ENCODE data around the gene ERO1A. TPM values are rescaled to one million over a fixed set of nuclear protein-coding genes. Genes with fewer than 3 reads are reported as not detected.
"Not testable (repeated sequence)": the region's sequence is repeated elsewhere in the genome, so short reads cannot be mapped to it uniquely, and the experiment has no call there.

The ERO1A gene
- total and polyA plus RNA-seq, 2 experiments from 2014 or later: 41.6 to 91.1 TPM

- no peaks in the 10 kb centered on the region for H3K27me3 ChIP-seq
- H3K4me3 ChIP-seq: peak within 1 kb of the TSS; percentile 78
- peaks cover 47% of the 10 kb centered on the region for H3K79me2 ChIP-seq
- no peaks in the 10 kb centered on the region for H3K4me1 ChIP-seq (ENCODE audit: insufficient read depth)
- TF ChIP-seq EZH2 (IDR thresholded peaks at IDR 0.05; ENCODE audit: borderline replicate concordance) (no peak), EZH2phosphoT487 (IDR thresholded peaks at IDR 0.05; ENCODE audit: low read depth, severe bottlenecking, unreplicated experiment) (no peak)
- TF ChIP-seq, protein P1, sequence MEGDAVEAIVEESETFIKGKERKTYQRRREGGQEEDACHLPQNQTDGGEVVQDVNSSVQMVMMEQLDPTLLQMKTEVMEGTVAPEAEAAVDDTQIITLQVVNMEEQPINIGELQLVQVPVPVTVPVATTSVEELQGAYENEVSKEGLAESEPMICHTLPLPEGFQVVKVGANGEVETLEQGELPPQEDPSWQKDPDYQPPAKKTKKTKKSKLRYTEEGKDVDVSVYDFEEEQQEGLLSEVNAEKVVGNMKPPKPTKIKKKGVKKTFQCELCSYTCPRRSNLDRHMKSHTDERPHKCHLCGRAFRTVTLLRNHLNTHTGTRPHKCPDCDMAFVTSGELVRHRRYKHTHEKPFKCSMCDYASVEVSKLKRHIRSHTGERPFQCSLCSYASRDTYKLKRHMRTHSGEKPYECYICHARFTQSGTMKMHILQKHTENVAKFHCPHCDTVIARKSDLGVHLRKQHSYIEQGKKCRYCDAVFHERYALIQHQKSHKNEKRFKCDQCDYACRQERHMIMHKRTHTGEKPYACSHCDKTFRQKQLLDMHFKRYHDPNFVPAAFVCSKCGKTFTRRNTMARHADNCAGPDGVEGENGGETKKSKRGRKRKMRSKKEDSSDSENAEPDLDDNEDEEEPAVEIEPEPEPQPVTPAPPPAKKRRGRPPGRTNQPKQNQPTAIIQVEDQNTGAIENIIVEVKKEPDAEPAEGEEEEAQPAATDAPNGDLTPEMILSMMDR (IDR thresholded peaks at IDR 0.05; ENCODE audit: poor library complexity): no peak
- H3K36me3 ChIP-seq (replicated peaks; ENCODE audit: insufficient read depth, low read depth): no peaks in the 10 kb centered on the region
- H3K27ac ChIP-seq: peak within 1 kb of the TSS; percentile 81
- H3K9me3 ChIP-seq (ENCODE audit: low read depth): no peaks in the 10 kb centered on the region
- H2AFZ ChIP-seq: peak within 1 kb of the TSS; percentile 91
- peak within 1 kb of the TSS; percentile 80 for H3K4me2 ChIP-seq
- no peaks in the 10 kb centered on the region for H4K20me1 ChIP-seq (ENCODE audit: insufficient read depth, poor library complexity, severe bottlenecking)
- WGBS (ENCODE audit: low lambda C conversion rate, missing lambda C conversion rate): 0% methylated on average over 22 of the region's 72 CpGs
- H3K9me2 ChIP-seq (replicated peaks; ENCODE audit: insufficient read depth): no peaks in the 10 kb centered on the region
- peak; percentile 100 for DNase-seq (ENCODE audit: low spot score)
Measured at GRCh38 chr14:52729925-52730708, 34.8 kb upstream of the ERO1A start, which contains the start of gene STYX. STYX (plus strand) TSS chr14:52730166; CDS start chr14:52730475, 309 bp downstream.

DNA sequence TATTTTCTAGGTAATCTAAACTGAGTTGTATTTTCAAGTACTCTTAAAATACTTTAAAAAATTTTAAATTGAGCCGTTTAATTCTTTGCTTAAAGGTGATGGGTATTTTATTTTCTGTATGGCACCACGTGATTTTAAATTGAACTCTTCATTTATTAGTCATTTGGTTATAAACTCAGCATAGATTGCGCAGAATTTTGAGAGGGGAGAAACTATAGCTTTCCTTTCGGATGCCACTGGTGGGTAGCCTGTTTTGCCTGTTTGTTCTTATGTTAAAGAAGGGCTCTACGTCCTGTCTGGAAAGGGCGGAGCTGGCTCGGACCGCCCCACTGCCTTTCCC, 34.2 kb upstream of the ERO1A start:
- WGBS (ENCODE audit: low lambda C conversion rate, missing lambda C conversion rate): 3% methylated on average over 8 of the region's 8 CpGs
- H3K4me2 ChIP-seq: peak overlapping the region; percentile 73

GRCh38 chr14:52729035-52729434, 33.7 kb upstream of the ERO1A start:
- H3K27ac ChIP-seq; H3K9me2 ChIP-seq (replicated peaks; ENCODE audit: insufficient read depth); H3K4me1 ChIP-seq (ENCODE audit: insufficient read depth); H3K4me3 ChIP-seq; H2AFZ ChIP-seq; H4K20me1 ChIP-seq (ENCODE audit: insufficient read depth, poor library complexity, severe bottlenecking); DNase-seq (ENCODE audit: low spot score); H3K27me3 ChIP-seq; H3K9me3 ChIP-seq (ENCODE audit: low read depth); H3K36me3 ChIP-seq (replicated peaks; ENCODE audit: insufficient read depth, low read depth): not testable (repeated sequence)
- 95% methylated on average over 15 of the region's 15 CpGs for WGBS (ENCODE audit: low lambda C conversion rate, missing lambda C conversion rate)
- Histone ChIP-seq H3K79me2 (peaks cover 38% of the 10 kb centered on the region), H3K4me2 (peak overlapping the region; percentile 73)

More for the DNA sequence above, 34.2 kb upstream of the ERO1A start:
- Histone ChIP-seq H2AFZ (peak overlapping the region; percentile 16), H3K36me3 (replicated peaks; ENCODE audit: insufficient read depth, low read depth) (no peaks in the 10 kb centered on the region), H3K9me3 (ENCODE audit: low read depth) (no peaks in the 10 kb centered on the region), H3K79me2 (peaks cover 43% of the 10 kb centered on the region), H4K20me1 (ENCODE audit: insufficient read depth, poor library complexity, severe bottlenecking) (no peaks in the 10 kb centered on the region), H3K27me3 (no peaks in the 10 kb centered on the region), H3K4me3 (no peak overlapping the region), H3K9me2 (replicated peaks; ENCODE audit: insufficient read depth) (no peaks in the 10 kb centered on the region), H3K4me1 (ENCODE audit: insufficient read depth) (no peaks in the 10 kb centered on the region), H3K27ac (peak overlapping the region; percentile 31)
- no peak for TF ChIP-seq EZH2 (IDR thresholded peaks at IDR 0.05; ENCODE audit: borderline replicate concordance)
- no peak for TF ChIP-seq EZH2phosphoT487 (IDR thresholded peaks at IDR 0.05; ENCODE audit: low read depth, severe bottlenecking, unreplicated experiment)
- TF ChIP-seq, protein P1 (IDR thresholded peaks at IDR 0.05; ENCODE audit: poor library complexity): no peak
- DNase-seq (ENCODE audit: low spot score): no peak

DNA sequence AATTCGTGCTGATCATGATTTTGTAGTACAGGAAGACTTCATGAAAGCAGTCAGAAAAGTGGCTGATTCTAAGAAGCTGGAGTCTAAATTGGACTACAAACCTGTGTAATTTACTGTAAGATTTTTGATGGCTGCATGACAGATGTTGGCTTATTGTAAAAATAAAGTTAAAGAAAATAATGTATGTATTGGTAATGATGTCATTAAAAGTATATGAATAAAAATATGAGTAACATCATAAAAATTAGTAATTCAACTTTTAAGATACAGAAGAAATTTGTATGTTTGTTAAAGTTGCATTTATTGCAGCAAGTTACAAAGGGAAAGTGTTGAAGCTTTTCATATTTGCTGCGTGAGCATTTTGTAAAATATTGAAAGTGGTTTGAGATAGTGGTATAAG, 32.2 kb upstream of the ERO1A start:
- not testable (repeated sequence) for H3K9me2 ChIP-seq (replicated peaks; ENCODE audit: insufficient read depth); H3K9me3 ChIP-seq (ENCODE audit: low read depth); H3K4me3 ChIP-seq; H3K27ac ChIP-seq; DNase-seq (ENCODE audit: low spot score); H3K36me3 ChIP-seq (replicated peaks; ENCODE audit: insufficient read depth, low read depth); H3K4me1 ChIP-seq (ENCODE audit: insufficient read depth); H2AFZ ChIP-seq; H4K20me1 ChIP-seq (ENCODE audit: insufficient read depth, poor library complexity, severe bottlenecking); H3K4me2 ChIP-seq; H3K27me3 ChIP-seq
- WGBS (ENCODE audit: low lambda C conversion rate, missing lambda C conversion rate): 100% methylated on average over 2 of the region's 2 CpGs
- H3K79me2 ChIP-seq: peaks cover 22% of the 10 kb centered on the region

Measured in hepatocyte (in vitro differentiated cells).